Measurements from ENCODE around the gene MED13.
A peak's percentile ranks its signal among the peaks of the same experiment; 100 is the strongest.

Gene MED13

DNA sequence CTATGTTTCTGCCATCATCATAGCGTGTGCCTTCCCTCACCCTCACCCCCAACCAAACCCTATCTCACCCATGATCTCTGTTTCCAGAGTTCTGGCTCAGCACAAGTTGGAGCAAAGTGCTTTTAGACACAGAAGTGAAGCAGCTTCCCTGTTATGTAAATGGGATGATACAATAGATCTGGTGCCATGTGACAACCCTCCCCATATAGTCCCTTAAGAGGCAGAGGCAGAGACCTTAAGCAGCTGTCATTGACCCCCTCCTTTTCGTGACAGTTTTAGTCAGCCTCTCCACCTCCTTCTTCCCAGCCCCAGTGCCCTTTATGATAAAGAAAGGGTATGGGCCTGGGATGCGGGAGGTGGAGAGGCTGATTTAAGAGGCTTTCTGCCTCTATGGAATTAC, 40.3 kb upstream of the MED13 start:
- no peak for TF ChIP-seq PAX5 (IDR thresholded peaks at IDR 0.05; ENCODE audit: insufficient read depth, low read length, severe bottlenecking)
- TF ChIP-seq POU2F2 (IDR thresholded peaks at IDR 0.05; ENCODE audit: low read depth, low read length), result no peak
- no peak for TF ChIP-seq SPI1 (IDR thresholded peaks at IDR 0.05; ENCODE audit: low read depth, low read length)
- TF ChIP-seq POLR2A (IDR thresholded peaks at IDR 0.05; ENCODE audit: low read depth, low read length), result no peak
- TF ChIP-seq TAF1 (IDR thresholded peaks at IDR 0.05; ENCODE audit: low read depth, low read length), result no peak
- TF ChIP-seq POLR2AphosphoS5 (IDR thresholded peaks at IDR 0.05; ENCODE audit: low read depth, low read length), result no peak
- DNase-seq (ENCODE audit: insufficient read length, low spot score) (no peak), FAIRE-seq (no peak)

DNA sequence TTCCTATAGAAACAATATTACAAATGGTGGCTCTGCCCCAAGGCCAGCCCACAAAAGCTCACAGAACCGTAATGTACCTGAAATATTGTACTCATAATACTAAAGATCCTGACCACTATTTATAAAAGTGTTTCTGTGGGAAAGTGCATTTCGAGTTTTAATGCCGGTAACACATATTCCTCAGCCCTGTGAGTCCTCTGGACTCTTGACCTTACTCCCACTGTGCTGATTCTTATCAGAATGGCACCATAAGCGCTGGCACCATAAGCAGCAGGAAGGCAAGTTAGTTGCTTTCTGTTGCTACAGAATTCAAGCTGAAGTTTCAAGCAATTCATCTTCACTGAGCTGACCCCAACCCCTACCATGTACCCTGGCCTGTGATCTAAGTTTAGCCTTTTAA, 36.4 kb upstream of the MED13 start:
- TF ChIP-seq TAF1 (IDR thresholded peaks at IDR 0.05; ENCODE audit: low read depth, low read length) (no peak), SPI1 (IDR thresholded peaks at IDR 0.05; ENCODE audit: low read depth, low read length) (no peak), POLR2AphosphoS5 (IDR thresholded peaks at IDR 0.05; ENCODE audit: low read depth, low read length) (no peak), POU2F2 (IDR thresholded peaks at IDR 0.05; ENCODE audit: low read depth, low read length) (no peak)
- FAIRE-seq, result no peak
- DNase-seq (ENCODE audit: insufficient read length, low spot score), result no peak

DNA sequence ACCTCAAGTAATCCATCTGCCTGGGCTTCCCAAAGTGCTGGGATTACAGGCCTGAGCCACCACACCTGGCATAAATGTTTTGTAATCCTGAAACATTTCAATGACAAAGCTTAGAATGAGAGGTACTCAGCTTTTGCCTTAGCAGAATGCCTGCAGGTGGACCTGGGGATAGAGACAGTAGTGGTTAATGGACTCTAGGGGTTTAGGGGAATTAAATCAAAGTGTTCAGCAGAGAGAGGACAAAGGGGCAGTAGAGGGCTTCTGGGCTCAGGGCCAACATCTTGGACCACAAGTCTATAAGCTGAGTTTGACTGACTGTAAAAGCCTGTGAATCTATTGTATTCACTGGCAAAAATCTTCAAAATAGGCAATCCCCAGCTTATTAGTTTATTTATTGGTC, 36.0 kb upstream of the MED13 start:
- FAIRE-seq (no peak), DNase-seq (ENCODE audit: insufficient read length, low spot score) (no peak)
- no peak for TF ChIP-seq SPI1 (IDR thresholded peaks at IDR 0.05; ENCODE audit: low read depth, low read length)
- TF ChIP-seq PAX5 (IDR thresholded peaks at IDR 0.05; ENCODE audit: insufficient read depth, low read length, severe bottlenecking), result no peak
- TF ChIP-seq POU2F2 (IDR thresholded peaks at IDR 0.05; ENCODE audit: low read depth, low read length), result no peak
- TF ChIP-seq TAF1 (IDR thresholded peaks at IDR 0.05; ENCODE audit: low read depth, low read length), result no peak
- no peak for TF ChIP-seq POLR2A (IDR thresholded peaks at IDR 0.05; ENCODE audit: low read depth, low read length)
- no peak for TF ChIP-seq POLR2AphosphoS5 (IDR thresholded peaks at IDR 0.05; ENCODE audit: low read depth, low read length)

GRCh38 chr17:62100055-62100454, 35.0 kb upstream of the MED13 start:
- FAIRE-seq (peak; percentile 28), DNase-seq (ENCODE audit: insufficient read length, low spot score) (no peak)
- TF ChIP-seq PAX5 (IDR thresholded peaks at IDR 0.05; ENCODE audit: insufficient read depth, low read length, severe bottlenecking) (no peak), SPI1 (IDR thresholded peaks at IDR 0.05; ENCODE audit: low read depth, low read length) (no peak), POLR2AphosphoS5 (IDR thresholded peaks at IDR 0.05; ENCODE audit: low read depth, low read length) (no peak), TAF1 (IDR thresholded peaks at IDR 0.05; ENCODE audit: low read depth, low read length) (no peak), POU2F2 (IDR thresholded peaks at IDR 0.05; ENCODE audit: low read depth, low read length) (no peak), POLR2A (IDR thresholded peaks at IDR 0.05; ENCODE audit: low read depth, low read length) (no peak)

DNA sequence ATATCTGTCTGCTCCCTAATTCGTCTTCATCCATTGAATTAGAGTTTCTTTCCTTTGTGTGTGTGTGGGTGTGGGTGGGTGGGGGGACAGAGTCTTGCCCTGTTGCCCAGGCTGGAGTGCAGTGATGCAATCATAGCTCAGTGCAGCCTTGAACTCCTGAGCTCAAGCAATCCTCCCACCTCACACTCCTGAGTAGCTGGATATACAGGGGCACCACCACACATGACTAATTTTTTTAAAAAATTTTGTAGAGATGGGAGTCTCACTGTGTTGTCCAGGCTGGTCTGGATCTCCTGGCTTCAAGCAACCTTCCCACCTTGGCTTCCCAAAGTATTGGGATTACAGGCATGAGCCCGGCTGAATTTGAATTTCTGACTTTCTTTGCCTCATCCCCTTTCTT, 34.5 kb upstream of the MED13 start:
- TF ChIP-seq PAX5 (IDR thresholded peaks at IDR 0.05; ENCODE audit: insufficient read depth, low read length, severe bottlenecking) (no peak), SPI1 (IDR thresholded peaks at IDR 0.05; ENCODE audit: low read depth, low read length) (no peak), TAF1 (IDR thresholded peaks at IDR 0.05; ENCODE audit: low read depth, low read length) (no peak), POLR2AphosphoS5 (IDR thresholded peaks at IDR 0.05; ENCODE audit: low read depth, low read length) (no peak), POLR2A (IDR thresholded peaks at IDR 0.05; ENCODE audit: low read depth, low read length) (no peak), POU2F2 (IDR thresholded peaks at IDR 0.05; ENCODE audit: low read depth, low read length) (no peak)
- FAIRE-seq, result no peak
- no peak for DNase-seq (ENCODE audit: insufficient read length, low spot score)

DNA sequence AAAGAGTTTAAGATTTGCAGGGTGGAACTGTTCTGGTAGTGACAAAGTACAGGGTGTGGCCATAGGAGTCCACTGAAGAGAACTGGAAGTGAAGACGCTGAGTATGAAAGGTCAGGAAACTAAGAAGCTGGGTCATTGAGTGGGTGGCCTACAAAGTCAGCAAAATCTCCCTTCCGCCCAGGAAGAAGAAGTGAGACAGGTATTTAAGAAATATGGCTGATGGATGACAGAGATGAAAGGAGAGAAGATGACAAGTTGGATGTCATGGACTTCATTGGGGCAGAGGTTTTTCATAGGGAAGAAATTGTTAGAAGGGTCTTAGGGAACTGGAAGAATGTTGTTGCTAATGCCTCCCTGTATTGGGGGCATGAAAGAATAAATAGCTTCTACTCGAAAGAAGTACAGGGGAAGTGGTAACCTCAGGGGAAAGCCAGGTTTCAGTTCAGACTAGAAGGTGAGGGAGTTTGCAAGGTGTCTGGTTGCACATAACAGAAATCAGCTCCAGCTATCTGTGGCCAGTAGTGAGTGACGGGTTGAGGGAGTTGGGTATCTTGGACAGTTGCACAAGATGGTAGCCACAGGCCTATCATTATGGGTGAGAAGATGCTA, 33.6 kb upstream of the MED13 start:
- peak; percentile 42 for DNase-seq (ENCODE audit: insufficient read length, low spot score)
- FAIRE-seq, result peak; percentile 95
- TF ChIP-seq SPI1 (IDR thresholded peaks at IDR 0.05; ENCODE audit: low read depth, low read length), result peak; percentile 91
- no peak; the same call in 1 of the 2 replicates for TF ChIP-seq TAF1 (IDR thresholded peaks at IDR 0.05; ENCODE audit: low read depth, low read length)
- peak; percentile 25; the same call in 1 of the 2 replicates for TF ChIP-seq POU2F2 (IDR thresholded peaks at IDR 0.05; ENCODE audit: low read depth, low read length)

- TF ChIP-seq POLR2A (IDR thresholded peaks at IDR 0.05; ENCODE audit: low read depth, low read length) (no peak), TAF1 (IDR thresholded peaks at IDR 0.05; ENCODE audit: low read depth, low read length) (no peak), POU2F2 (IDR thresholded peaks at IDR 0.05; ENCODE audit: low read depth, low read length) (no peak), POLR2AphosphoS5 (IDR thresholded peaks at IDR 0.05; ENCODE audit: low read depth, low read length) (no peak), PAX5 (IDR thresholded peaks at IDR 0.05; ENCODE audit: insufficient read depth, low read length, severe bottlenecking) (no peak), SPI1 (IDR thresholded peaks at IDR 0.05; ENCODE audit: low read depth, low read length) (no peak)
- DNase-seq (ENCODE audit: insufficient read length, low spot score), result no peak
- FAIRE-seq, result no peak
Observed at GRCh38 chr17:62096401-62096670, 31.3 kb upstream of the MED13 start.

DNA sequence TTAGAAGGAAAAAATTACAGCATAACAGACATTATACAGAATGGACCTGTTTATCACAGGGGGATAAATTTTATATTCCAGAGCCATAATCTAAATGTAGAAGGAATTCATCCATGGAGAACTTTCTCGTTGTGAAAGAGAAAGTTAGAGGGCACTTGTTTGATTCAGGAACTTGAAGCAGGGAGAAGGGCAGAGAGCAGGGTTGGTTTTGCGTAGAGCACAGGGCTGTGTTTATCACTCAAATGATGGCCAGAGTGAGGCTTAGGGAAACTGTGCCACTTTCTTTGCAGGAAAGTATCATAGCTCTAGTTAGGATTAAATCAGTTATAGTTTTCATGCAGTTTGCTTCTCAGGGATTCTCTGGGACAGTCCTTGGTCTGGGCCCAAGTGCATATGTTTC, 29.1 kb upstream of the MED13 start:
- no peak for TF ChIP-seq POLR2A (IDR thresholded peaks at IDR 0.05; ENCODE audit: low read depth, low read length)
- TF ChIP-seq POLR2AphosphoS5 (IDR thresholded peaks at IDR 0.05; ENCODE audit: low read depth, low read length), result no peak
- TF ChIP-seq TAF1 (IDR thresholded peaks at IDR 0.05; ENCODE audit: low read depth, low read length), result no peak
- no peak for TF ChIP-seq PAX5 (IDR thresholded peaks at IDR 0.05; ENCODE audit: insufficient read depth, low read length, severe bottlenecking)
- TF ChIP-seq SPI1 (IDR thresholded peaks at IDR 0.05; ENCODE audit: low read depth, low read length), result no peak
- no peak for TF ChIP-seq POU2F2 (IDR thresholded peaks at IDR 0.05; ENCODE audit: low read depth, low read length)
- DNase-seq (ENCODE audit: insufficient read length, low spot score), result no peak
- no peak for FAIRE-seq

DNA sequence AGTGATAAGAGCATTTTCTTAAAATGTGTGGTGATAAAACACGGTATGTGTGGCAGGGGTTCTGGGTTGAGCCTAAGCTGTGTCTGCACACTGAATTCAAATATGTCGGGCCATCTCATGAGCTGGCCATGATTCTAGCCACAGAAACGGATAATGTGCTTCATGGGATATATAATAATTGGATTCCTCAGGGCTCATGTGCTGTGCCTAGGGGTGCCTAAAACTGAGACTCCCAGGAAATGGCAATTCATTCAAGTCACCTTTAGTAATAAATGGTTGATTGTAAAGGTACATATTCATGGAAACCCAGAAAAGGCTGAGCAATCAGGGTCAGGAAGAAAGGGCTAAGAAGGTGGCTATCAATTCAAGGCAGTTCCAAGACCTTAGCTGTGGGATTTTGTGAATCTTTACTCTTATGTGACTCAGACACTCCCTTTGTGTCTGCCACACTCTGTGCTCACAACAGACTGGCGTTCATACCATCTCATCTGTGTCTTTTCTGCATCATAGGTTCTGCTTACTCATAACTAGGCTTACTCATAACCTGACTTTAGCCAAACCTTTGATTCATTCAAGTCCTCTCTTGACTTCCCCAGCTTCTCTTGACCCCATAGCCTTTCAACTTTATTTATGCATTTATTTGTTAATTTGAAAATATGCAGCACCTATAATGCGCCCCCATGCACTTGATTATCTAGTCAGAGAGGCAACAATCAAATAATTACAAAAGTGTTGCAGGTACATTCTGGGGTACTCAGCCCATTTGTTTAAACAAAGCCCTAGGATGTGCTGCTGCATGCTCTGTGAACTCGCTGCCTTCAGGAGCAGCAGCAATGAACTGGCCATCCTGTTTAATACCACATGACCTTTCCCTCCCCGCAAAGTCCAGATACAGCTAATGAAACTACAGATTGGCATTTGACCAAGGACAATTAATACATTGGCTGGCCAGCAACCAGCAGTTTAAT, 28.4 kb upstream of the MED13 start:
- FAIRE-seq, result peak; percentile 89

More for the DNA sequence above, 28.4 kb upstream of the MED13 start:
- peak; percentile 41 for DNase-seq (ENCODE audit: insufficient read length, low spot score)
- peak; percentile 70 for TF ChIP-seq SPI1 (IDR thresholded peaks at IDR 0.05; ENCODE audit: low read depth, low read length)
- TF ChIP-seq POLR2A (IDR thresholded peaks at IDR 0.05; ENCODE audit: low read depth, low read length), result 0 out of 2 replicates have a peak, but pooled peaks have one; percentile 37
- peak; percentile 84 for TF ChIP-seq PAX5 (IDR thresholded peaks at IDR 0.05; ENCODE audit: insufficient read depth, low read length, severe bottlenecking)
- peak; percentile 45; the same call in 1 of the 2 replicates for TF ChIP-seq TAF1 (IDR thresholded peaks at IDR 0.05; ENCODE audit: low read depth, low read length)
- no peak for TF ChIP-seq POLR2AphosphoS5 (IDR thresholded peaks at IDR 0.05; ENCODE audit: low read depth, low read length)
- TF ChIP-seq POU2F2 (IDR thresholded peaks at IDR 0.05; ENCODE audit: low read depth, low read length), result peak; percentile 76
